DND-41 (cell line): ENCODE measurements around the gene SMARCA4.

Source experiments
- EZH2 ChIP-seq: IDR thresholded peaks from 3 replicates; pipeline ENCODE4 v1.6.1; 2012; ENCODE audit warnings: borderline replicate concordance, low read depth, mild to moderate bottlenecking, moderate library complexity, low read length, inconsistent platforms; ENCODE audit not compliant: severe bottlenecking
- TF ChIP-seq, protein P1 (sequence below): IDR thresholded peaks from 2 replicates; pipeline ENCODE4 v1.5.1; 2012; ENCODE audit warnings: borderline replicate concordance, low read length, moderate library complexity, mild to moderate bottlenecking; ENCODE audit not compliant: poor library complexity, severe bottlenecking; ENCODE audit errors: extremely low read depth

DNA sequence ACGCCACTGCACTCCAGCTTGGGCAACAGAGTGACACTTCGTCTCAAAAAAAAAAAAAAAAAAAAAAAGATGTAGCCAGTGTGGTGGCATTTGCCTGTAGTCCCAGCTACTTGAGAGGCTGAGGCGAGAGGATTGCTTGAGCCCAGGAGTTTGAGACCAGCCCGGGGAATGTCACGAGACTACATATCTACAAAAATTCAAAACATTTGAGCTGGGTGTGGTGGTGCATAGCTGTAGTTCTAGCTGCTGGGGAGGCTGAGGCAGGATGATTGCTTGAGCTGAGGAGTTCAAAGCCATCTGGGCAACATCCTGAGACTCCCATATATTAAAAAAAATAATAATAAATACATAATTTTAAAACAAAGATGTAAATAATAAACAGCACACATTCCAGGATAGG lies 46.6 kb downstream of the SMARCA4 start:
- TF ChIP-seq, protein P1, sequence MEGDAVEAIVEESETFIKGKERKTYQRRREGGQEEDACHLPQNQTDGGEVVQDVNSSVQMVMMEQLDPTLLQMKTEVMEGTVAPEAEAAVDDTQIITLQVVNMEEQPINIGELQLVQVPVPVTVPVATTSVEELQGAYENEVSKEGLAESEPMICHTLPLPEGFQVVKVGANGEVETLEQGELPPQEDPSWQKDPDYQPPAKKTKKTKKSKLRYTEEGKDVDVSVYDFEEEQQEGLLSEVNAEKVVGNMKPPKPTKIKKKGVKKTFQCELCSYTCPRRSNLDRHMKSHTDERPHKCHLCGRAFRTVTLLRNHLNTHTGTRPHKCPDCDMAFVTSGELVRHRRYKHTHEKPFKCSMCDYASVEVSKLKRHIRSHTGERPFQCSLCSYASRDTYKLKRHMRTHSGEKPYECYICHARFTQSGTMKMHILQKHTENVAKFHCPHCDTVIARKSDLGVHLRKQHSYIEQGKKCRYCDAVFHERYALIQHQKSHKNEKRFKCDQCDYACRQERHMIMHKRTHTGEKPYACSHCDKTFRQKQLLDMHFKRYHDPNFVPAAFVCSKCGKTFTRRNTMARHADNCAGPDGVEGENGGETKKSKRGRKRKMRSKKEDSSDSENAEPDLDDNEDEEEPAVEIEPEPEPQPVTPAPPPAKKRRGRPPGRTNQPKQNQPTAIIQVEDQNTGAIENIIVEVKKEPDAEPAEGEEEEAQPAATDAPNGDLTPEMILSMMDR: no peak
- TF ChIP-seq EZH2: no peak
